H1 (cell line): ENCODE measurements around the gene ZSCAN21.

ENCODE experiments used
- CTCF ChIP-seq, 3 experiments: IDR thresholded peaks; 1 replicate in 2 of 3; 2 replicates in 1 of 3; pipeline versions ENCODE4 v1.5.1 to v1.6.1; 2011; ENCODE audit warnings: low read length in 3 of 3, mild to moderate bottlenecking in 3 of 3, inconsistent platforms in 2 of 3, low read depth in 1 of 3, moderate library complexity in 1 of 3; ENCODE audit not compliant: insufficient read depth in 1 of 3; ENCODE audit errors: control extremely low read depth in 1 of 3
- POLR2A ChIP-seq, 2 experiments: IDR thresholded peaks; 1 replicate in 1 of 2; 2 replicates in 1 of 2; pipeline ENCODE4 v1.6.1; 2011; ENCODE audit warnings: low read depth in 2 of 2, low read length in 2 of 2, mild to moderate bottlenecking in 2 of 2; ENCODE audit errors: control extremely low read depth in 1 of 2
- TCF12 ChIP-seq: IDR thresholded peaks from 2 replicates; pipeline ENCODE4 v1.6.1; 2011; ENCODE audit warnings: low read depth, mild to moderate bottlenecking, low read length

GRCh38 chr7:100007887-100008286, 41.7 kb upstream of the ZSCAN21 start:
- TF ChIP-seq POLR2A (IDR thresholded peaks at IDR 0.05; ENCODE audit: control extremely low read depth in 1 of 2, low read depth in 2 of 2, low read length in 2 of 2): no peak
- TF ChIP-seq CTCF (IDR thresholded peaks at IDR 0.05; ENCODE audit: control extremely low read depth in 1 of 3, insufficient read depth in 1 of 3, low read depth in 1 of 3, low read length in 3 of 3): no peak
- no peak for TF ChIP-seq TCF12
